Activated naive CD8-positive, alpha-beta T cell treated with anti-CD3 and anti-CD28 coated beads for 36 hours (primary cell): ENCODE measurements around the gene TECRL. TPM values are rescaled to one million over a fixed set of nuclear protein-coding genes. Genes with fewer than 3 reads are reported as not detected.

Source experiments
- DNase-seq: peaks from one replicate; pipeline ENCODE4 v3.0.0; 2021
- H3K27ac Mint-ChIP-seq: one replicate; pipeline ENCODE4 v1.8.0; 2022; ENCODE audit warnings: mild to moderate bottlenecking, moderate library complexity, mixed read lengths
- H3K27me3 Mint-ChIP-seq: one replicate; pipeline ENCODE4 v1.8.0; 2022; ENCODE audit warnings: mild to moderate bottlenecking, mixed read lengths
- H3K36me3 Mint-ChIP-seq: one replicate; pipeline ENCODE4 v1.8.0; 2021; ENCODE audit warnings: mild to moderate bottlenecking, mixed read lengths
- H3K4me1 Mint-ChIP-seq: one replicate; pipeline ENCODE4 v1.8.0; 2021; ENCODE audit warnings: mixed read lengths
- H3K4me3 Mint-ChIP-seq: one replicate; pipeline ENCODE4 v1.8.0; 2022; ENCODE audit warnings: mild to moderate bottlenecking, moderate library complexity, mixed read lengths
- H3K9me3 Mint-ChIP-seq: one replicate; pipeline ENCODE4 v1.8.0; 2022; ENCODE audit warnings: mixed read lengths
- total RNA-seq, 2 experiments: library from RNA; stranded (reverse); gene quantifications; one replicate each; pipeline ENCODE4 v1.2.3, GENCODE V29; 2021

TECRL gene, protein sequence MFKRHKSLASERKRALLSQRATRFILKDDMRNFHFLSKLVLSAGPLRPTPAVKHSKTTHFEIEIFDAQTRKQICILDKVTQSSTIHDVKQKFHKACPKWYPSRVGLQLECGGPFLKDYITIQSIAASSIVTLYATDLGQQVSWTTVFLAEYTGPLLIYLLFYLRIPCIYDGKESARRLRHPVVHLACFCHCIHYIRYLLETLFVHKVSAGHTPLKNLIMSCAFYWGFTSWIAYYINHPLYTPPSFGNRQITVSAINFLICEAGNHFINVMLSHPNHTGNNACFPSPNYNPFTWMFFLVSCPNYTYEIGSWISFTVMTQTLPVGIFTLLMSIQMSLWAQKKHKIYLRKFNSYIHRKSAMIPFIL
- not detected for total RNA-seq

DNA sequence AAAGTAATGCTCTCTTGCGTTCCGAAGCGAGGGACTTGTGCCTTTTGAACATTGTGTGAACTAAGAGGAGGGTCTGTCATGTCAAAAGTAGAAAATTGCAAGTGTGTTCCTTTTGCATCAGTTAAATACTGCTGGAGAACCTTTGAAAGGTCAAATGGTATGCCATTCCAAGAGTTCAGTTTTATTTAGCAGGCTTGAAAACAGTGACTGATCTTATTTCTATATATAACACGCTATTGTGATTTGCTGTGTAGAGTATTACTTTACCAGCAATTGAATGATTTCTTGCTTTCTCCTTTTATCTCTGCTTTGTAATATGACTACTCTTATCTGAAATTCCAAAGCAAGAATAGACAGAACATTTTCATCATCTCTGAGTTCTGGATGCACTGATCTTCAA is at the start of gene TECRL:
TECRL (minus strand) TSS at position 151 of the 400 bp plus-strand sequence; CDS start at position 52, 99 bp downstream.
- Mint-ChIP-seq H3K4me1 (no peaks in the 10 kb centered on the region), H3K27ac (no peak within 1 kb of the TSS), H3K4me3 (no peak within 1 kb of the TSS), H3K9me3 (peaks cover 1% of the 10 kb centered on the region), H3K36me3 (no peaks in the 10 kb centered on the region), H3K27me3 (no peaks in the 10 kb centered on the region)
- no peak for DNase-seq

DNA sequence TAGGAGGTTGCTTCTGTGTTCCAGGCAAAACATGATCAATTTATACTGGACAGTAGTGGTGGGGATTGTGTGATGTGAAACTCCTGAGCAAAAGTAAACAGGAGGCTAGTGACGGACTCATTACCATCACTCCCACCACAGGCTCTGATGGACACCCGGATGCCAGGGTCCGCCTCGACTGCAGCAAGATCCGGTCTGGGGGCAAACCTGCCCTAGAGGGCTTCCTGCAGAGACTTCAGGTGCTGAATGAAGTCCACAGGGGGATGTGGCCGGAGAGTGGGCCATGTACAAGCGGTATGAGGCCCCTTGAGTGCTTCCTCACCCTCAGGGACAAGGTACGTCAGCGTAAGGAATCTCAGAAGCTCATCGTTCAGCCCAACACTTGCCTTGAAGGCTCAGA is 23.4 kb upstream of the TECRL start:
- Mint-ChIP-seq H3K9me3 (peaks cover 11% of the 10 kb centered on the region), H3K4me1 (no peaks in the 10 kb centered on the region), H3K27me3 (no peaks in the 10 kb centered on the region), H3K36me3 (no peaks in the 10 kb centered on the region), H3K4me3 (no peak overlapping the region), H3K27ac (no peak overlapping the region)
- no peak for DNase-seq

DNA sequence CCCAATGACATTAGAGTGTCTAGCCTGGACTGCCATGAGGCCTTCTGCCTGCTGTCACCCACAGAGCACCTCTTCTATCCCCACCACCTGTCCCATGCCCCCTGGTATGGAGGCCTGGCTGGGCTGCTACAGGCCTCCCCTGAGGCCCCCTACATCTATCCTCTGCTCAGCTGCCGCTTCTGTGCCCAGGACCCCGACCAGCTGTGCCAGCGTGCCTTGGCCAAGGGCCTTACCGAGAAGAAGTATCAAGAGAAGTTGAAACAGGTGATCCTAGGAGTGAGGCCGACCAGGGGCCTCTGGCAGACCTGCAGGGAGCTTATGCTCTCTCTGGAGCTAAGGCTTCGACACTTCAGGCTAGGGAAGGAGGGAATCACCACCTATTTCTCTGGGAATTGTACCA is 21.7 kb upstream of the TECRL start:
- Mint-ChIP-seq H3K27ac (no peak overlapping the region), H3K27me3 (no peaks in the 10 kb centered on the region), H3K4me3 (no peak overlapping the region), H3K9me3 (peaks cover 11% of the 10 kb centered on the region), H3K36me3 (no peaks in the 10 kb centered on the region), H3K4me1 (no peaks in the 10 kb centered on the region)
- no peak for DNase-seq

DNA sequence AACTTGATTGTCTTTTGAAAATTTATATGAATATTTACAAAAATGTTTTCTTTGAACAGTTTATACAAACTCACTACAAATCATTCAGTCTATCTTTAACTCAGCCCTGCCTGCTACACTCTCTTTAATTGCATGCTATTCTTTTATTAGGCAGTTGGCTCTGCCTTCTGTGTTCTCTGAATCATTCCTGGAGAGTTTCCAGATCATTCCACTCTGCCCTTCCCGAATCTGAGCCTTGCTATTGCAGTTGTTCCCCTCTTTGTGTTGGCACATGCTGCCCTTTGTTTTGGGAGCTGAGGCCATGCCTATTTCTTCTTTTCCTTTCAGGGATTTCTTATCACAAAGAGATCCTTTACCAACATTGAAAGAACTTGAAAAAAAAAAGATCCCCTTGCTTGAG is 8.7 kb upstream of the TECRL start:
- Mint-ChIP-seq H3K4me3 (no peak overlapping the region), H3K27me3 (no peaks in the 10 kb centered on the region), H3K4me1 (no peaks in the 10 kb centered on the region), H3K27ac (no peak overlapping the region), H3K9me3 (no peaks in the 10 kb centered on the region), H3K36me3 (no peaks in the 10 kb centered on the region)
- DNase-seq, result no peak

DNA sequence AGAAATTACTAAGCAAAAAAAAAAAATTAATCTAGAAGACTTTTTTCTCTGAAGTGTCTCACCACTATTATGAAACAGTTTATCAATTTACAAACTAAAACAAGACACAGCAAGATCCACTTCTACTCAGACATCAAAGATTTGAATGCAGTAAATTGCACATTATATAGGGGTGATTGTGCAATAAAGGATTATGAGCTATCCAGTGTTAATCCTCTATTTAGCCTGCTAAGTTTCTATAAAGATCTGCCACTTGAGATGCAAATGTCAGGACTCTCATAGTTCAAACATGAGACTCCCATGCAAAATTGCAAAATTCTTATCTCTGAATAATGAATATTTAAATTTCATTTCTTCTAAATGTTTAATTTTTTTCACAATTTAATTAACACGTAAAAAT is 2.2 kb downstream of the TECRL start:
- no peak overlapping the region for H3K4me3 Mint-ChIP-seq
- H3K9me3 Mint-ChIP-seq, result peaks cover 1% of the 10 kb centered on the region

DNA sequence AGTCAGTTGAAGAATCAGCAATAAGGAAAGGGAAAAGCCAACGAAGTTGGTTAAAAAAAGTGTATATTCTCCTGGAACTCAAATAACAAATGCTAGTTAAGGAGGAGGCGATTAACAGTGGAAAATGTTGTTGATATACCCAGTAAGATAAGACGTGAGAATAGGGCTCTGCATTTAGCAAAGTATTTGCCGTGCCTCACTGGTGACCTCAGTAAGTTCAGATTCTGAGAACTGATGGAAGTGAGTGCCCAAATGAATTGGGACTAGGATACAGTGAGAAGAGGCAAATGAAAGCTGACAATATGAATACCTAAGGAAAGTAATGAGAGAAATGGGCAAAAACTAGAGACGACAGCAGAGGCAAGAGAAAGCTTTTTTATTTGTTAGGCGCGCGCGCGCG is 3.5 kb downstream of the TECRL start:
- no peak for DNase-seq
- Mint-ChIP-seq H3K9me3 (no peaks in the 10 kb centered on the region), H3K27me3 (no peaks in the 10 kb centered on the region), H3K27ac (no peak overlapping the region), H3K4me3 (no peak overlapping the region), H3K4me1 (no peaks in the 10 kb centered on the region), H3K36me3 (no peaks in the 10 kb centered on the region)

More for the DNA sequence above, 2.2 kb downstream of the TECRL start:
- DNase-seq, result no peak
- no peak overlapping the region for H3K27ac Mint-ChIP-seq
- H3K4me1 Mint-ChIP-seq, result no peaks in the 10 kb centered on the region
- no peaks in the 10 kb centered on the region for H3K36me3 Mint-ChIP-seq
- no peaks in the 10 kb centered on the region for H3K27me3 Mint-ChIP-seq

DNA sequence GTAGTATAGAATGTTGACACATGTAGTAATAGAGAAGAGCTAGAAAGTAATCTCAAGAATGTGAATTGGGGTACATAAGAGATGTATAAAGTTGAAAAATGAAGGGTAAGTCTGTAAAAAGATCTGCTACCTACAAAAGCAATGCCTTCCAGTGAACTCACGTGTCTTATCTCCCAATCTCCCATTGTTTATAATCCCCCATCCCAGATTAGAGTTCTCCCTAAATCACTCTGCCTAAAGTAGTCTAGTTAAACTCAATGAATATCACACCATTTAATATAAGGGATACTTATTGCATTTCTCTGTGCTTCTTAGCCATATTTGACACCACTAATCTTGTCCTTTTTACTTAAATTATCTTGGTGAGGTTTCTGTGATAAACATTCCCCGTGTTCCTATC is 6.6 kb downstream of the TECRL start:
- Mint-ChIP-seq H3K36me3 (no peaks in the 10 kb centered on the region), H3K4me3 (no peak overlapping the region), H3K9me3 (peaks cover 3% of the 10 kb centered on the region), H3K27me3 (no peaks in the 10 kb centered on the region), H3K4me1 (no peaks in the 10 kb centered on the region), H3K27ac (no peak overlapping the region)
- no peak for DNase-seq

DNA sequence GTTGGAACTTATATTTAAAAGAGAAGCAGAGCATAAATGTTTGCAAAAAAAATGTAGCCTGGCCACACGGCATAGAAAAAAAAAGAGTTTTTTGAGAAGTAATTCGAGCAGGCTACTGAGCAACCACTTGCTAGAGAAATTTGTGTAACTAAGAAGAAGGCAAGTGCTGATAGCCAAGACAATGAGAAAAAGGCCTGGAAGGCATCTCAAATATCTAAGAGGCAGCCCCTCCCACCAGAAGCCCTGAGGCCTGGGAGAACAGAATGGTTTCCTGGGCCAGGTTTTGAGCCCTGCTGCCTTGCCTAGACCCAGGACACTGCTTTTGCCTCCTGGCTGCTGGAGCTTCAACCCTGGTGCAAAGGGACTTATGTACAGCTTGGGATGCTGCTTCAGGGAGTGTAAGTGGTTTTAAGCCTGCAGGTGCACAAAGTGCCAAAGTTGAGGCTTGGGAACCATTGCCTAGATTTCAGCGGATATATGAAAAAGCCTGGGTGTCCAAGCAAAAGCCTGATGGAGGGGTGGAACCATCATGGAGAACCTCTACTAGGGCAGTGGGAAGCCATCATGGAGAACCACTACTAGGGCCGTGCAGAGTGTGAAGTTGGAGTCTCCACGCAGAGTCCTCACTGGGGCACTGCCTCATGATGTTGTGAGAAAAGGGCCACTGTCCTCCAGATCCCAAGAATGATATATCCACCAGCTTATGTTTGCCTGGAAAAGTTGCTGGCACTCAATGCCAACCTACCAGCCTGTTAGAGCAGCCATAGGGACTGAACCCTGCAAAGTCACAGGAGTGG is 9.7 kb downstream of the TECRL start:
- Mint-ChIP-seq H3K4me3 (no peak overlapping the region), H3K36me3 (no peaks in the 10 kb centered on the region), H3K27ac (no peak overlapping the region), H3K27me3 (no peaks in the 10 kb centered on the region), H3K4me1 (no peaks in the 10 kb centered on the region), H3K9me3 (peaks cover 3% of the 10 kb centered on the region)
- no peak for DNase-seq

DNA sequence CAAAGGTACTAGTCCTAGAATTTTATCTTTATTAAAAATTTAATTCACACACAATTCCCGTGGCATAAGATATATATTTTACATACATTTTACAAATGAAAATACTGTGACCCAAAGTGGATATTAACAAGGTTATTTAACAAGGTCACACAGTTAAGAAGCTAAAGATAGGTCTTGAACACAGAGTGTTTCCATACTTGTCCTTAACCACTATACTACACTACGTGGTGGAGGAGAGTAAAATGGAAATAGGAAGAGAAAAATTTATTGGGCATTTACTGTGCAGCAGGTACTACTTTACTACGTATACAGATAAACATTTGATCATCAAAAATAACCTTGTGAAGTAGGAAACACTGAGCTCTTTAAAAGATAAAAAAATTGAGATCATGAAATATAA is 14.8 kb downstream of the TECRL start:
- peaks cover 1% of the 10 kb centered on the region for H3K9me3 Mint-ChIP-seq
- DNase-seq, result no peak
- no peak overlapping the region for H3K4me3 Mint-ChIP-seq
- H3K36me3 Mint-ChIP-seq, result no peaks in the 10 kb centered on the region
- no peak overlapping the region for H3K27ac Mint-ChIP-seq
- H3K27me3 Mint-ChIP-seq, result no peaks in the 10 kb centered on the region
- no peaks in the 10 kb centered on the region for H3K4me1 Mint-ChIP-seq

DNA sequence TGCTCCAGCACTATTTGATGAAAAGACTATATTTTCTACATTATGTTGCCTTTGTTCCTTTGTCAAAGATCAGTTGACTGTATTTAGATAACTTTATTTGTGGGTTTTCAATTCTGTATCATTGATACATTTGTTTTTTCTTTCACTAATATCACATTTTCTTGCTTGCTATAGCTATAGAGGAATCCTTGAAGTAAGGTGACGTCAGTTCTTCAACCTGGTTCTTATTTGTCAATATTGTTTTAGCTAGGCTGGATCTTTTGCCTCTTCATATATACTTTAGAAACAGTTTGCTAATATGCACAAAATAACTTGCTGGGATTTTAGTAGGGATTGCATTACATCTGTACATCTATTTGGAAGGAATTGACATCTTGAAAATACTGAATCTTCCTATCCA is 21.0 kb downstream of the TECRL start:
- Mint-ChIP-seq H3K4me3 (no peak overlapping the region), H3K27me3 (no peaks in the 10 kb centered on the region), H3K4me1 (no peaks in the 10 kb centered on the region), H3K27ac (no peak overlapping the region), H3K9me3 (no peaks in the 10 kb centered on the region), H3K36me3 (no peaks in the 10 kb centered on the region)
- DNase-seq, result no peak

DNA sequence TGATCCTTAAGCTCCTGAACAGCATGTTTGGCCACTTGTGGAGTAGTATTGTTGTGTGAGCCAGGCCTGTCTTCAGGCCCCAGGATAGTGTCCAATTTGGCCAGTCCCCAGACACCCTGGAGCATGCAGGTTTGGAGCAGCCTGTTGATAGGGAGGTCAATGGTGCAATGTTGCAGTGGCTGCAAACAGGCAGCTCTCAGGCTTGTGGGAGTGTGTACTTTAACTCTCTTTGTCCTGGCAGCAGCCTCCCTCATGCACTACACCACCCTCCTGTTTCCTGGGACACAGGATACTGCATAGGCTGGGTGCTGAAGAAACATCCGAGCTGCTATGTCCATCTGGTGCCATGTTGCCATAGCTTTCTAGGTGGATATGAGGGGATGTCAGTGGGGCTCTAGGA is 24.0 kb downstream of the TECRL start:
- H3K4me3 Mint-ChIP-seq, result no peak overlapping the region
- H3K4me1 Mint-ChIP-seq, result no peaks in the 10 kb centered on the region
- no peak overlapping the region for H3K27ac Mint-ChIP-seq
- no peaks in the 10 kb centered on the region for H3K27me3 Mint-ChIP-seq
- H3K9me3 Mint-ChIP-seq, result peaks cover 1% of the 10 kb centered on the region
- no peak for DNase-seq
- H3K36me3 Mint-ChIP-seq, result no peaks in the 10 kb centered on the region

DNA sequence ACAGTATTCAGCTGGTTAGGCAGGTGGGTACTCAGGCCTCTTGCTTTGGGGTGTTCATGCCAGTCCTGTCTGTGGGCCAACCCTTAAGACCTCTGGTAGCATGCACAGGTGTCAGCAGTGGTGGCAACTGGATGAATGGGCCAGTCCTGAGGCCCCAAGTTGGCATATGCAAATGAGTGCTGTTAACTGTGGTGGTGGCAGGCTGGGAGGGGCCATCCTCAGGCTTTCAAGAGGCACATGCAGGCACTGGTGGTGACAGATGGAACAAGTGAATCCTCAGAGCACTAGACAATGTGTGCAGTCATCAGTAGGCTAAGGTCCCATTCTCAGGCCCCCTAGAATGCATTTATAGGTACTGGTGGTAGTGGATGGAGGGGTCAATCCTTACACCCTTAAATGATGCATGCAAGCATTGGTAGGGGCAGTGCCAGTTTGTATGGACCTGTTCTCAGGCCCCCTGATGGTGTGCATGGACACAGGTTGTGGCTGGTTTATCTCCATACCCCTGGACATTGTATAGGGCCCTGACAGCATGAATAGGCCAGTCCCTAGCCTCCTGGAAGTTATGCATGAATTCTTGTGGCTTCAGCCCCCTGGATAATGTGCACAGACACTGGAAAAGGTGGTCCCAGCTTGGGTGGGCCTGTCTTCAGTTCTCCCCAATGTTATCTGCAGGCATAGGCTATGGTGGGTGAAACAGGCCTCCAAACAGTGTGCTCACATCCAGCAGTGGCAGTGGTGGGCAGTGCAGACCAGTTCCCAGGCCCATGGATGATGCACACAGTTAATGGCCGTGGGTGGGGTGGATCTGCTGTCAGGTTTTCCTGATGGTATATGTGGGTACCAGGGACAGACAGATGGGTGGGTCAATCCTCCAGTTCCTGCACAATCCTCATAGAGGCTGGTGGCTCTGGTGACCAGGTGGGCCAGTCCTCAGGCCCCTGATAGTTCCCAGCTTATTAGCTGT is 24.7 kb downstream of the TECRL start:
- peaks cover 1% of the 10 kb centered on the region for H3K9me3 Mint-ChIP-seq
- no peaks in the 10 kb centered on the region for H3K27me3 Mint-ChIP-seq

DNA sequence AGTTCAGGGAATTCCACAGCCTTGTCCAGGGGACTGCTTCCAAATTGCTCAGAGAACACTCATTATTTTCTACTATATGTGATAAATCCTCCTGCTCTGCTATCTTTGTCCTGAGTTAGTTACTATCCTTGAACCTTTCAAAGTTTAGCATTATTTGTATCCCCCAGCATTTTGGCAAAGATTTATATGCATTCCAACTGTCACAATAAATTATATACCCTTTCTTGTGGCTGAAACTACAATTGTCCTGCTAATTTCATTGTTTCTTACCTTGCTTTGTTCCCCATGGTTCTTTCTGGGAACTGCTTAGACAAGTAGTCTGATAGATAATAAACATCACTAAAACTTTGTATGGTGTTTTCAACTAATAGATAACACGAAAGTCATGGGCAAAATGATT is 40.5 kb downstream of the TECRL start:
- H3K27ac Mint-ChIP-seq, result no peak overlapping the region
- peaks cover 6% of the 10 kb centered on the region for H3K9me3 Mint-ChIP-seq
- H3K4me1 Mint-ChIP-seq, result no peaks in the 10 kb centered on the region
- H3K27me3 Mint-ChIP-seq, result no peaks in the 10 kb centered on the region
- no peak for DNase-seq
- H3K36me3 Mint-ChIP-seq, result no peaks in the 10 kb centered on the region
- no peak overlapping the region for H3K4me3 Mint-ChIP-seq

More for the DNA sequence above, 24.7 kb downstream of the TECRL start:
- Mint-ChIP-seq H3K36me3 (no peaks in the 10 kb centered on the region), H3K27ac (no peak overlapping the region), H3K4me3 (no peak overlapping the region), H3K4me1 (no peaks in the 10 kb centered on the region)
- DNase-seq, result no peak

DNA sequence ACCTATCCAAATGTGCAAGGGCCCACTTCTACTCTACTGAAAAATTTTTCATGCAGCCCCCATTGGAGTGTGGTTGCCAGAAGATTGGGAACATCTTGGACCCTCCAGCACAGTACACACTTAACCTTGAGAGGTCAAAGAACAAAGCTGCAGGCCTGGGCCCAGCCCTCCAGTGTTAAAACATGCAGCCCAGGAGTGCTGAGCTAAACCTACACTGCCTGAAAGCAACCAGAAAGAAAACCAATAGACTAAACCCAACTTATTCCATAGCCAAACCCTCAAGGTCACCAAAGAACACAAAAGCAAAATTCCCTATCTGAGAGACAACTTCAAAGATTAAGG is 47.9 kb downstream of the TECRL start:
- peaks cover 12% of the 10 kb centered on the region for H3K9me3 Mint-ChIP-seq

More for the DNA sequence above, 47.9 kb downstream of the TECRL start:
- Mint-ChIP-seq H3K27me3 (no peaks in the 10 kb centered on the region), H3K27ac (no peak overlapping the region), H3K4me1 (no peaks in the 10 kb centered on the region), H3K36me3 (no peaks in the 10 kb centered on the region), H3K4me3 (no peak overlapping the region)
- DNase-seq, result no peak
